ENCODE measurements around the gene TMEM132A. TPM values are rescaled to one million over a fixed set of nuclear protein-coding genes. Genes with fewer than 3 reads are reported as not detected.

Gene TMEM132A
- total RNA-seq, 1 experiment from 2014 or later: 95.5 TPM

DNA sequence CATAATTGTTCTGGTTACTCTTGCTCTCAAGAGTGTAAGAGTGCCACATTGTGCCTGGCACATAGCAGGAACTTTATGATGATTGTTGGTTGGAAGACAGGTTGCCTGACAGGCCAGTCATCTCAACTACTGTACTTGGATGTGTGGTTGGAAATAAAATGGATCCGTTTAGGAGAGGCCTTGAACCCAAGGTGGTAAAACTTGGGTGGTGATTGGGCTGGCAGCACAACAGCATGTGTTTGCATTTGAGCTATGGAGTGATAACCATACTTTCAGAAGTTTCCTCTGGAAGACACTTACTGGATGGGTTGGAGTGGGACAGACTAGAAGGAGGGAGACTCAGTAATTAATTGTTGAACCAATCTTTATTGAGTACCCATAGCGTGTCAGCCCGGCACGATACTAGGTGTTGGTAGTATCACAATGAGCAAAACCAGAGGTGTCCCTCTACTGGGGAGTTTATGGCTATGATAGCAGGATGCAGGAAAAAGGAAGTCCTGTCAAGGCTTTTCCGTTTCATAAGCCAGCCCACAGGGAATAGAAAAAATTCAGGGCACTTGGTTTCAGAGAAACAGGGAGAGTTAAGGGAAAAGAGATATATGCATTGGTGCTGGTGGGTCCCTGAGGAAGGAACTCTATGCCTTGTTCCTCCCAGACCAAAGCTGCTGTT, 13.4 kb upstream of the TMEM132A start:
- Mint-ChIP-seq H3K4me3 (no peak overlapping the region), H3K9me3 (peaks cover 3 to 5% of the 10 kb centered on the region in 2 experiments; a peak in 4 of 5 replicates)
- no peak overlapping the region for H2AFZ ChIP-seq (ENCODE audit: low read length)

More for the DNA sequence above, 13.4 kb upstream of the TMEM132A start:
- Histone ChIP-seq H2BK120ac (ENCODE audit: low read depth, low read length, poor library complexity, severe bottlenecking) (no peak overlapping the region), H3K14ac (ENCODE audit: insufficient read depth, low read length) (no peak overlapping the region), H4K20me1 (ENCODE audit: control insufficient read depth, insufficient read depth, insufficient read length) (no peaks in the 10 kb centered on the region), H2BK15ac (ENCODE audit: low read depth, low read length) (no peak overlapping the region), H4K8ac (replicated peaks; ENCODE audit: insufficient read length, low read depth, low read length) (no peak overlapping the region), H3K9ac (ENCODE audit: extremely low read depth, insufficient read length, low read length) (no peak overlapping the region), H3K56ac (ENCODE audit: insufficient read length, low read depth, low read length) (no peak overlapping the region), H3T11ph (ENCODE audit: low read length) (no peak overlapping the region), H2BK12ac (ENCODE audit: insufficient read length, low read depth, low read length) (no peak overlapping the region), H3K27ac (ENCODE audit: insufficient read length, low read depth, low read length) (no peak overlapping the region), H3K27me3 (ENCODE audit: insufficient read depth, low read length) (no peaks in the 10 kb centered on the region; the same call in 1 of the 2 replicates), H3K18ac (ENCODE audit: insufficient read length, low read depth, low read length) (no peak overlapping the region), H3K4me2 (ENCODE audit: insufficient read depth, insufficient read length, low read length) (no peak overlapping the region), H2BK20ac (ENCODE audit: low read depth, low read length, poor library complexity, severe bottlenecking) (no peak overlapping the region), H2AK5ac (ENCODE audit: insufficient read length, low read length) (no peak overlapping the region), H3K9me3 (ENCODE audit: control insufficient read depth, low read depth, low read length) (no peaks in the 10 kb centered on the region), H4K5ac (ENCODE audit: insufficient read length, low read depth, low read length) (no peak overlapping the region), H3K23me2 (ENCODE audit: insufficient read length, low read depth, low read length, poor library complexity, severe bottlenecking) (peaks cover 22% of the 10 kb centered on the region), H3K79me2 (ENCODE audit: insufficient read depth, low read length) (no peaks in the 10 kb centered on the region; the same call in 1 of the 2 replicates), H3K23ac (ENCODE audit: insufficient read length, low read depth, low read length) (no peak overlapping the region), H2BK5ac (ENCODE audit: insufficient read length, low read length) (no peak overlapping the region), H3K4ac (ENCODE audit: low read depth, low read length) (no peak overlapping the region), H3K79me1 (ENCODE audit: insufficient read depth, low read depth, low read length, poor library complexity, severe bottlenecking) (no peaks in the 10 kb centered on the region), H4K91ac (ENCODE audit: insufficient read length, low read depth, low read length) (no peak overlapping the region), H3K4me1 (ENCODE audit: insufficient read depth, low read length) (peaks cover 1% of the 10 kb centered on the region; the same call in 1 of the 2 replicates)
- Mint-ChIP-seq H3K27me3 (ENCODE audit: low read depth) (peaks cover 46% of the 10 kb centered on the region), H3K36me3 (ENCODE audit: insufficient read depth in 1 of 3, low read depth in 3 of 3) (peaks cover 0 to 2% (median under 1%) of the 10 kb centered on the region in 3 experiments; a peak in 3 of 7 replicates), H3K27ac (no peak overlapping the region), H3K4me1 (peaks cover 26 to 29% of the 10 kb centered on the region in 2 experiments)
- no peak for DNase-seq
- TF ChIP-seq, protein P1, sequence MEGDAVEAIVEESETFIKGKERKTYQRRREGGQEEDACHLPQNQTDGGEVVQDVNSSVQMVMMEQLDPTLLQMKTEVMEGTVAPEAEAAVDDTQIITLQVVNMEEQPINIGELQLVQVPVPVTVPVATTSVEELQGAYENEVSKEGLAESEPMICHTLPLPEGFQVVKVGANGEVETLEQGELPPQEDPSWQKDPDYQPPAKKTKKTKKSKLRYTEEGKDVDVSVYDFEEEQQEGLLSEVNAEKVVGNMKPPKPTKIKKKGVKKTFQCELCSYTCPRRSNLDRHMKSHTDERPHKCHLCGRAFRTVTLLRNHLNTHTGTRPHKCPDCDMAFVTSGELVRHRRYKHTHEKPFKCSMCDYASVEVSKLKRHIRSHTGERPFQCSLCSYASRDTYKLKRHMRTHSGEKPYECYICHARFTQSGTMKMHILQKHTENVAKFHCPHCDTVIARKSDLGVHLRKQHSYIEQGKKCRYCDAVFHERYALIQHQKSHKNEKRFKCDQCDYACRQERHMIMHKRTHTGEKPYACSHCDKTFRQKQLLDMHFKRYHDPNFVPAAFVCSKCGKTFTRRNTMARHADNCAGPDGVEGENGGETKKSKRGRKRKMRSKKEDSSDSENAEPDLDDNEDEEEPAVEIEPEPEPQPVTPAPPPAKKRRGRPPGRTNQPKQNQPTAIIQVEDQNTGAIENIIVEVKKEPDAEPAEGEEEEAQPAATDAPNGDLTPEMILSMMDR (conservative IDR thresholded peaks at IDR 0.05): 0 out of 3 replicates have a peak, but pooled peaks have one; percentile 11
- no CpG with 5 or more reads among the region's 5 CpGs for whole genome bisulfite sequencing (ENCODE audit: extremely low coverage, insufficient read length, low lambda C conversion rate)
